Brain microvascular endothelial cell (primary cell): ENCODE results near the gene LCP2.

ENCODE experiments used
- DNase-seq: peaks from one replicate; pipeline ENCODE4 v3.0.0-alpha.2; 2020
- H3K27ac ChIP-seq: fragments of 250-450 bp; sonication (Bioruptor Pico); 2 replicates; pipeline ENCODE4 v1.5.1; 2020; ENCODE audit warnings: mild to moderate bottlenecking, moderate library complexity
- H3K27me3 ChIP-seq: fragments of 250-450 bp; sonication (Bioruptor Pico); replicated peaks from 2 replicates; pipeline ENCODE4 v1.5.1; 2020; ENCODE audit warnings: mild to moderate bottlenecking
- H3K36me3 ChIP-seq: fragments of 250-450 bp; sonication (Bioruptor Pico); replicated peaks from 2 replicates; pipeline ENCODE4 v1.5.1; 2020; ENCODE audit warnings: mild to moderate bottlenecking
- H3K4me3 ChIP-seq: 2 replicates; pipeline ENCODE4 v1.5.1; 2011; ENCODE audit warnings: low read depth, mild to moderate bottlenecking, control low read depth, low read length, moderate library complexity
- in situ Hi-C: cut with HindIII; loops from 2 replicates; pipeline ENCODE4 v1.10.0; 2017; ENCODE audit warnings: low sequenced_read_pairs, low pct_ligation_motif_present
- TF ChIP-seq, protein P1 (sequence below): IDR thresholded peaks from 2 replicates; pipeline ENCODE4 v1.5.1; 2011; ENCODE audit warnings: low read depth, mild to moderate bottlenecking, moderate library complexity, low read length, control low read depth, inconsistent platforms; ENCODE audit errors: missing control alignments

LCP2 gene

DNA sequence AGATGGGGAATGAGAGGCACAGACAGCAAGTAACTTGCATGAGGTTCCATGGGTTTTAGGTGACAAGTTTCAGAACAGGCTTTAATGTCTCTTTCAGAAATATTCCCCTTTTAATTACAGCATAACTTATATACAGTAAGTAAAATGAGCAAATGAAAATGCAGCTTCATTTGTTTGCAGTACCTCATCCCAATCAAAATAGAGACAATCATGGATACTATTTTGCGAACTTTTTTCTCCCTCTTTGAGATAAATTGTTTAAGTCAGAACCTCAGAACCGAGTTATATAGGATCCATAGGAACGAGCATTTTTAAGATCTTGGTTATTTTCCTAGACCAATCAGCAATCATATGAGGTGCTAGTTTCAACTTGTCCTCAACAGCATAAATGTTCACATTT, 3.5 kb downstream of the LCP2 start:
- no peaks in the 10 kb centered on the region for H3K27me3 ChIP-seq
- TF ChIP-seq, protein P1, sequence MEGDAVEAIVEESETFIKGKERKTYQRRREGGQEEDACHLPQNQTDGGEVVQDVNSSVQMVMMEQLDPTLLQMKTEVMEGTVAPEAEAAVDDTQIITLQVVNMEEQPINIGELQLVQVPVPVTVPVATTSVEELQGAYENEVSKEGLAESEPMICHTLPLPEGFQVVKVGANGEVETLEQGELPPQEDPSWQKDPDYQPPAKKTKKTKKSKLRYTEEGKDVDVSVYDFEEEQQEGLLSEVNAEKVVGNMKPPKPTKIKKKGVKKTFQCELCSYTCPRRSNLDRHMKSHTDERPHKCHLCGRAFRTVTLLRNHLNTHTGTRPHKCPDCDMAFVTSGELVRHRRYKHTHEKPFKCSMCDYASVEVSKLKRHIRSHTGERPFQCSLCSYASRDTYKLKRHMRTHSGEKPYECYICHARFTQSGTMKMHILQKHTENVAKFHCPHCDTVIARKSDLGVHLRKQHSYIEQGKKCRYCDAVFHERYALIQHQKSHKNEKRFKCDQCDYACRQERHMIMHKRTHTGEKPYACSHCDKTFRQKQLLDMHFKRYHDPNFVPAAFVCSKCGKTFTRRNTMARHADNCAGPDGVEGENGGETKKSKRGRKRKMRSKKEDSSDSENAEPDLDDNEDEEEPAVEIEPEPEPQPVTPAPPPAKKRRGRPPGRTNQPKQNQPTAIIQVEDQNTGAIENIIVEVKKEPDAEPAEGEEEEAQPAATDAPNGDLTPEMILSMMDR: no peak
- in situ Hi-C loops: no loop called here
- no peaks in the 10 kb centered on the region for H3K36me3 ChIP-seq
- H3K4me3 ChIP-seq: no peak overlapping the region
- no peak for DNase-seq
- H3K27ac ChIP-seq: no peak overlapping the region

DNA sequence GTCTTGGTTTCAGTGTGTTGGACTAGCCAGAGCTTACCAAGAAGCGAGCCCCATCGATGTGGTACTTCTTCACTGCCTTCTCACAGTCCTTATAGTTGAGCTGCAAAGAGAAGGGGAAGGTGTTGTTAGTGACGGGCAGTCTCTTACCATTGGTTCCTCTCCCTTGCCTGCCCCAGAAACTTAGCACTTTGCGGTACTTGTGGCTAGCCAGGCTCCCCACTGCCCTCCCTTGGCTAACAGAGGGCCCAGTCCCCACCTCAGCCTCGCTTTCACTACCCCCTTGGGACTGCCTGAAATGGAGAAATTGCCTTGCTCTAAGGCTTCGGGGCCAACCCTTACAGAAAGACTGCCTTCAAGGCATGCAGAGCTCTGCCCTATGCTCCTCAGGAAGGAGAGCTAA, 4.3 kb downstream of the LCP2 start:
- TF ChIP-seq, protein P1: no peak
- DNase-seq: no peak
- in situ Hi-C loops: no loop called here
- no peak overlapping the region for H3K4me3 ChIP-seq
- H3K36me3 ChIP-seq: no peaks in the 10 kb centered on the region
- H3K27ac ChIP-seq: no peak overlapping the region
- H3K27me3 ChIP-seq: no peaks in the 10 kb centered on the region

DNA sequence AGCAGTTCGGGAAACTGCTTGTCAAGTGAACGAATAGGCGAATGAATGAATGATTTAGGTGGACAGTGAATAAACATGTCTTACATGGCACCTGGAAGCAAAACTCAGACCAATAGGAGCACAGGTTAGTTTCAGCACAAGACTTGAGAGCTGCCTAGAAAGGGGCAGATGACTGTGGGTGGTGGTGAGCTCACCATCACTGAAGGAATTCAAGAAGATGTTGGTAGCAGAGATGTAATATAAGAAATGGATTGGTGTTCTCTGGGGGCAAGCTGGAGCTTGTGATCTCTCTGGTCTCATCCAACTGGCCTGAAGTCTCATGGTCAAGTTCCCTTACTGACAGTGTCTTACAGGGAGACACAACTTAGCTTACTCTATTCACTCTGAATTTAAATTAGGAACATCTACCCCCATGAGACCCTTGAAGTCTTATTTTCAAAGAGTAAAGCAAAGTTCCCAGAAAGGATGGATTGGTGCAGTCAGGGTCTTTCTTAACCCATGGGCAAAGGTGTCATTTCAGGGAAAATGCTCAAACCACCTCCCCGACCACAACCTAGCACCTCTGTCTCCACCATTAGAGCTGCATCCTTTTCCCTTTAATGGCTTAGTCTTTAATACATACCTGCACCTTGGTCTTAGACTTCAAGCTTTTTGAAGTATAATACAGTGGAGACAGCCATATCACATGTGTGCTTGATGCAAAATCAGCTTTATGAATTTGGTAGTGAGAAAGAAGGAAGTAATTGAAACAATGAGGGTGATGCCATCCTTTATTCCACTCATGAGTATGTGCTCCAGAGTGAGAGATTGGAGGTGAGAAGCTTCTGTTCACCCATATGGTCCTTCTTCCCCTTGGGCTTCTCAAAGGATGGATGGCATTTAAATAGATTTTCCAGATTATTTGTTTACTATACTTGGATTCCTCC, 5.1 kb downstream of the LCP2 start:
- in situ Hi-C loops: no loop called here
- Histone ChIP-seq H3K4me3 (no peak overlapping the region), H3K36me3 (no peaks in the 10 kb centered on the region), H3K27ac (no peak overlapping the region), H3K27me3 (no peaks in the 10 kb centered on the region)
- TF ChIP-seq, protein P1: no peak
- no peak for DNase-seq

DNA sequence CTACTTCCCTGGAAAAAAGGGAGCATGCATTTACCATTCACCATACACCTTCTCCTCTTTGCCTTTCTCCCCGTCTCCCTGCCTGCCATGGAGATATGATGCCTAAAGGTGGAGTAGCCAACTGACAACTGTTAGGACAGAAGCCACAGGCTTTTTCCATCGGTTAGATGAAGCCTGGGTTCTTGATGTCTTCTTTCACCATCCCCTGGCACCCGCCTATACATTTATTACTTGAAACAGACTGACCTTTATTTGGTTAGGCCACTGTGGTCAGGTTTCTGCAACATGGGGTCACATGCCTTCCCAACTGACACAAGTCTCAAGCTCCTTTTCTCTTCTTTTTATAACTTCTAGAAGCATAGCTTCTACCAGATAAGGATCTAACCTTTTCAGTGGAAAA, 7.1 kb downstream of the LCP2 start:
- no peak overlapping the region for H3K4me3 ChIP-seq
- H3K27me3 ChIP-seq: no peaks in the 10 kb centered on the region
- DNase-seq: no peak
- in situ Hi-C loops: no loop called here
- no peaks in the 10 kb centered on the region for H3K36me3 ChIP-seq
- no peak overlapping the region for H3K27ac ChIP-seq
- TF ChIP-seq, protein P1: no peak

DNA sequence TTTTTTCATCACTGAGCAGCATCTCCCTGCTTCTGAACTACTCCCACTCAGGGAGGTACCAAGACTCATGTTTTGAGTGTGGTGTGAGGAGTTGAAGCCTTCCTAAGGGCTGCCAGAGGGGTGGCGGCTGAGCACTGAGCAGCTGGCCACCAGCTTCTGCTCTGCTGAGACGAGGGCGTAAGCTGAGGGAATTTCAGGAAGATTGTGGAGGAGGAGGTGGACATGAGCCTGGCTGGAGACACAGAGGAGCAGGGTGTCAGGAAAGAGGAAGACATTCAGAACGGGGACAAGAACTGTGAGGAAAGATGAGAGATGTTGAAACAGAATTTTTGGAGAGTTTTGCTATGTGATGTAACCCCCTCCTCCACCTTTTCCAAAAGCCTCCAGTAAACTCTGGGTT, 7.8 kb downstream of the LCP2 start:
- Histone ChIP-seq H3K4me3 (no peak overlapping the region), H3K27ac (no peak overlapping the region), H3K36me3 (no peaks in the 10 kb centered on the region), H3K27me3 (no peaks in the 10 kb centered on the region)
- TF ChIP-seq, protein P1: no peak
- no peak for DNase-seq
- in situ Hi-C loops: no loop called here

DNA sequence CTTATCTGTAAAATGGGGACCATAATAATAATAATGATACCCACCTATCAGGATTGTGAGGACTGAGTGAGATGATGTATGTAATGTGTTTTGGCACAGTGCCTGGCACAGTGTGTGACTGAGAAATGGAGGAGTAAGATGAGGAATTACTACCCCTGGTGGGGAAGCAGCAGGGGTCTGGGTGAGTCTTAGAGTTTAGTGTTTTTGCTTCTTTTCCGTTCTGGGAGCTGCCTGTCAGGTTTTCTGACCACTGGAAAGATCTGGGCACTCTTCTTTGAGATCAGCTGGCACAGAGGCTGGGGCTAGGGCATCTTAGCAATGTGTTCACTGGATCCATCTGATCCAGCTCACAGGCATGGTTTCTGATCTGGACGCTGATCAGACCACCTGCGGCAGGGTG, 8.5 kb downstream of the LCP2 start:
- Histone ChIP-seq H3K27ac (no peak overlapping the region), H3K36me3 (no peaks in the 10 kb centered on the region), H3K4me3 (no peak overlapping the region), H3K27me3 (no peaks in the 10 kb centered on the region)
- in situ Hi-C loops: no loop called here
- DNase-seq: no peak
- TF ChIP-seq, protein P1: no peak
